CD4-positive, alpha-beta T cell treated with Interleukin-1 beta for 1 hour (primary cell): ENCODE results near the gene METTL1.
"Not testable (repeated sequence)": the region's sequence is repeated elsewhere in the genome, so short reads cannot be mapped to it uniquely, and the experiment has no call there.

Experiments
- DNase-seq, 2 donors: peaks; one replicate each; pipeline ENCODE4 v3.0.0-alpha.2; 2020 to 2022

METTL1 gene

DNA sequence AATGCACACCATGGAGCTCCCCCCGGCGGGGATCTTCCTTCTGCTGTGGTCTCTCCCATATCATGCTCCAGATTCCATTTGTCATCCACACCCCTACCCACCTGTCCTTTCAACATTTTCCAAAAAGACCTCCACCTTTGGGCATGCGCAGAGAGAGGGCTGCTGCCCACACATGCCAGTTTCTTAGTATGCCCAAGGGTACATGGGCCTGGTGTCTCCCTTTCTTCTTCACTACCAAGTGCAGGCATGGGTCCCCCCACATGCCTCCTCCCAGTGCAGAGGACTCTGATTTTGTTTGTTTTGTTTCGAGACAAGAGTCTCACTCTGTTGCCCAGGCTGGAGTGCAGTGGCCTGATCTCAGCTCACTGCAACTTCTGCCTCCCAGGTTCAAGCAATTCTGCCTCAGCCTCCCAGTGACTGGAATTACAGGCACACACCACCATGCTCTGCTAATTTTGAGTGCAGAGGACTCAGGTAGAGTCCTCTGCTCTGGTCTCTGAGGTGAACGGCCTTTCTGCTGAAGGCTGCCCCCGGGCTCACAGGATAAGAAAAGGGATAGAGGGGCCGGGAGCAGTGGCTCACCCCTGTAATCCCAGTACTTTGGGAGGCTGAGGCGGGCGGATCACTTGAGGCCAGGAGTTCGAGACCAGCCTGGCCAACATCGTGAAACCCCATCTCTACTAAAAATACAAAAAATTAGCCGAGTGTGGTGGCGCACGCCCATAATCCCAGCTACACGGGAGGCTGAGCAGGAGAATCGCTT lies 49.9 kb downstream of the METTL1 start:
- DNase-seq = not testable (repeated sequence)

DNA sequence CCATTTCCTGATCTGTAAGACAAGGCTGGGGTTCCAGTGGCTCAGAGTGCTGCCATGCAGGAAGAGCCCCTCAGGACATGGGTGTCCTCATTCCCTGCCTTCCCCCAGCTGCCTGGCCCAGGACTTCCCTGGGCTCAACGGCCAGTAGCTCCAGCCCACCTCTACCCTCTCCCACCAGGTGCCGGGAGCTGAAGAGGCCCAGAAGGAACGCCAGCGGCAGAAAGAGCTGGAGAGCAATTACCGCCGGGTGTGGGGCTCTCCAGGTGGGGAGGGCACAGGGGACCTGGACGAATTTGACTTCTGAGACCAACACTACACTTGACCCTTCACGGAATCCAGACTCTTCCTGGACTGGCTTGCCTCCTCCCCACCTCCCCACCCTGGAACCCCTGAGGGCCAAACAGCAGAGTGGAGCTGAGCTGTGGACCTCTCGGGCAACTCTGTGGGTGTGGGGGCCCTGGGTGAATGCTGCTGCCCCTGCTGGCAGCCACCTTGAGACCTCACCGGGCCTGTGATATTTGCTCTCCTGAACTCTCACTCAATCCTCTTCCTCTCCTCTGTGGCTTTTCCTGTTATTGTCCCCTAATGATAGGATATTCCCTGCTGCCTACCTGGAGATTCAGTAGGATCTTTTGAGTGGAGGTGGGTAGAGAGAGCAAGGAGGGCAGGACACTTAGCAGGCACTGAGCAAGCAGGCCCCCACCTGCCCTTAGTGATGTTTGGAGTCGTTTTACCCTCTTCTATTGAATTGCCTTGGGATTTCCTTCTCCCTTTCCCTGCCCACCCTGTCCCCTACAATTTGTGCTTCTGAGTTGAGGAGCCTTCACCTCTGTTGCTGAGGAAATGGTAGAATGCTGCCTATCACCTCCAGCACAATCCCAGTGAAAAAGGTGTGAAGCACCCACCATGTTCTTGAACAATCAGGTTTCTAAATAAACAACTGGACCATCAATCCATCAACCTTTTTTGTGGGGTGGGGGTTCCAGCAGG lies 51.0 kb downstream of the METTL1 start:
- no peak for DNase-seq

DNA sequence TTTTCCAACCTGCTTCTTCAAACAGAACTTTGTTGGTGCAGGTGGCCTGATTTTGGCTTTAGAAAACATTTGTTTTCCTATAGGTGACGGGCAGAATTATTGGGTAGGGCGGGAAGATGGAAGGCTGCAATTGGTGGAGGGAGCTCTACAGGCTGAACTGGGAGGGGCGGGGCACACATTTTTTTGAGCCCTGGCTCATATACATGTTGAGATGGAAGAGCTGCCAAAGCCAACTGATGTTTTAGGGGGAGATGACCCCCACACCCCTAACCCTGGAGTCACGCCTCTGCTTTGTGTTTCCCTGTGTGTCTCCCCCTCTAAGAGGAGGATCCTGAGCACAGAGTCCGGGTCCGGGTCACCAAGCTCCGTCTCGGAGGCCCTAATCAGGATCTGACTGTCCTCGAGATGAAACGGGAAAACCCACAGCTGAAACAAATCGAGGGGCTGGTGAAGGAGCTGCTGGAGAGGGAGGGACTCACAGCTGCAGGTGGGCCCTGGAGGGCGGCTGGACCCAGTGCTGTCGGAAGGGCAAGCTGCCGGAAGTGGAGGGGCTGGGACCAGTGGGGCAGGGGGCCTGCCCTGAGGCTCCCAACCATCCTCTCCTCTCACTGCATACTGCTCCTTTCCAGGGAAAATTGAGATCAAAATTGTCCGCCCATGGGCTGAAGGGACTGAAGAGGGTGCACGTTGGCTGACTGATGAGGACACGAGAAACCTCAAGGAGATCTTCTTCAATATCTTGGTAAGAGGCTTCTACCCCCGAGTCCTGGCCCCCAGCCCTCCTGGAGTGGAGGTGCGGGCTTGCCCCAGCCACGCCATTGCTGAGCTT lies 51.9 kb downstream of the METTL1 start:
- no peak for DNase-seq

DNA sequence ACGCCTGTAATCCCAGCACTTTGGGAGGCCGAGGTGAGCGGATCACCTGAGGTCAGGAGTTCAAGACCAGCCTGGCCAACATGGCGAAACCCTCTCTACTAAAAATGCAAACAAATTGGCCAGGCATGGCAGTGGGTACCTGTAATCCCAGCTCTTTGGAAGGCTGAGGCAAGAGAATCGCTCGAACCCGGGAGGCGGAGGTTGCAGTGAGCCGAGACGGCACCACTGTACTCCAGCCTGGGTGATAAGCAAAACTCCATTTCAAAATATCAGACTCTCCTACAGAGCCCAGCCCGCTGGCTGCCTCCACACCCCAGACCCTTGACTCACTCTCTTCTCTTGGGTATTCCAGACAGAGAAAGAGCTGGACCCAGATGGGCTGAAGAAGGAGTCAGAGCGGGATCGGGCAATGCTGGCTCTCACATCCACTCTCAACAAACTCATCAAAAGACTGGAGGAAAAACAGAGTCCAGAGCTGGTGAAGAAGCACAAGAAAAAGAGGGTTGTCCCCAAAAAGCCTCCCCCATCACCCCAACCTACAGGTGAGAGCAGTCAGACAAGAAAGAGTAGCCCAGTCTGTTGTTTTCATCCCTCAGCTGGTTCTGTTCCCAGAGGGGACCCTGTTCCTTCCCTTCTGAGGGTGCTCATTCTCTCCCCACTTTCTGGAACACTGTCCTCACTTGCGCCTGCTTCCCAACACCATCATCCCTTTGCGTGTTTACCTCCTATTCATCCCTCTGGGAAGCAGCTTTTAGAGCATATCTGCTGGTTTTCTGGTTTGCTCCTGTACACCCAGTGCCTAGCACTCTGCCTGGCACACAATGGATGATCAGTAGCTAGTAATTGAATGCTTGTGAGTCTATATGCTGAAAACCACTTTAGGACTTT lies 53.0 kb downstream of the METTL1 start:
- no peak for DNase-seq
